Activated CD8-positive, alpha-beta memory T cell treated with anti-CD3 and anti-CD28 coated beads, Interleukin-2, amount 50 U/mL, for 4 hours (primary cell): ENCODE data around the gene SLAMF9.

Experiments used
- DNase-seq: peaks from one replicate; pipeline ENCODE4 v3.0.0-alpha.2; 2020

Gene SLAMF9

DNA sequence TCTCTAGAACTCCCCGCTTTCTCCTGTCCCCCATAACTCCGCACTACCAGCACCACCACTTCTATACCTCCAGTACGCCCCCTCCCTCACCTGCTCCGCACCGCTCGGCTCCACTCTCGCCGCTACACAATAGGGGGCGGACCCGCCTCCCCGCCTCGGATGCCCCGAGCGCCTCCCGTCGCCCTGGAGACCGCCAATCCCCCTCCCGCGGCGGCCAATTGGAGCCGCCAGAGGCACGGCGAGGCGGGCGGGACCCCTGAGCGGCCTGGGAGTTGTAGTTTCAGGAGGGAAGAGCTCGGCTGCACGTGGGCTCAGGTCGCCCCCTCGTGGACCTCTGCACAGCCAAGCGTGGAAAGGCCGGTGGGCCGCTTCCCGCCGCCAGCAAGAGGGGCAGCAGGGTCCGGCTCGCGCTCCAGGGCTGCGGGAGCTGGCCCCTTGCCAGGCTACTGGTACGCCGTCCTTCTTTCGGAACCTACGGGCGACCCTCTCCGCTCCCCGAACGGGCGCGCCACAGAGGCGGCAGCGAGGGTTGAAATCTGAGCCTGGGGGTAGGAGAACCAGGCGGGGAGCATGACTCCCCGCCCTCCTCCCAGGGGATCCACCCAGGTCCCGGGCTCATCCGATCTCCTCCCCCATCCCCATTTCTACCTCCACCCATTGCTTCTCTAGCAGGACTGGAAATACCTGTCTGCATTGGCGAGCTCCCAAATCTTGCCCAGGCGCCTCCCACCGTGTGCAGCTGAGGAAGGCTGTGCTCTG is 8.4 kb downstream of the SLAMF9 start, which contains the start of gene IGSF9:
Gene IGSF9 (minus strand): TSS at position 131 of the 759 bp plus-strand sequence. CDS start 2,159 bp downstream, outside the sequence.
- DNase-seq: peak; percentile 91

GRCh38 chr1:159944623-159945455 is 9.2 kb downstream of the SLAMF9 start:
- no peak for DNase-seq

GRCh38 chr1:159943908-159944622 is 10.0 kb downstream of the SLAMF9 start:
- DNase-seq: no peak

DNA sequence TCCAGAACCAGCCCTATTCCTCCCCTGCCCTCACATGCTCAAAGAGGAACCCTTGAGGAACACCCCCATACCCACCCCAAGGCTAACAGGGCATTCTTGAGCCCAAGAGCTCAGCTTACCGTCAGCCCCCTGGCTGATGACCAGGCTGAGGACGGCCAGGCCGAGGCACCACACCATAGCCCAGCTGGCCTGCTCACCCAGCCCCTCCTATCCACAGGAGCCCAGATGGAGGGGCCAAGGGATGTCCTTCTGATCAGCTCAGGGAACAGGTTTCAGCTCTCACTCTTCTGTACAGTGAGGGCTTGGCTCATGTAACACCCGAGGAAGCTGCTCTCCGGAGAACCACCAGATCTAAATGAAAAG is 10.8 kb downstream of the SLAMF9 start:
- no peak for DNase-seq

- DNase-seq: no peak
Measured at GRCh38 chr1:159942632-159943277, 11.3 kb downstream of the SLAMF9 start.

DNA sequence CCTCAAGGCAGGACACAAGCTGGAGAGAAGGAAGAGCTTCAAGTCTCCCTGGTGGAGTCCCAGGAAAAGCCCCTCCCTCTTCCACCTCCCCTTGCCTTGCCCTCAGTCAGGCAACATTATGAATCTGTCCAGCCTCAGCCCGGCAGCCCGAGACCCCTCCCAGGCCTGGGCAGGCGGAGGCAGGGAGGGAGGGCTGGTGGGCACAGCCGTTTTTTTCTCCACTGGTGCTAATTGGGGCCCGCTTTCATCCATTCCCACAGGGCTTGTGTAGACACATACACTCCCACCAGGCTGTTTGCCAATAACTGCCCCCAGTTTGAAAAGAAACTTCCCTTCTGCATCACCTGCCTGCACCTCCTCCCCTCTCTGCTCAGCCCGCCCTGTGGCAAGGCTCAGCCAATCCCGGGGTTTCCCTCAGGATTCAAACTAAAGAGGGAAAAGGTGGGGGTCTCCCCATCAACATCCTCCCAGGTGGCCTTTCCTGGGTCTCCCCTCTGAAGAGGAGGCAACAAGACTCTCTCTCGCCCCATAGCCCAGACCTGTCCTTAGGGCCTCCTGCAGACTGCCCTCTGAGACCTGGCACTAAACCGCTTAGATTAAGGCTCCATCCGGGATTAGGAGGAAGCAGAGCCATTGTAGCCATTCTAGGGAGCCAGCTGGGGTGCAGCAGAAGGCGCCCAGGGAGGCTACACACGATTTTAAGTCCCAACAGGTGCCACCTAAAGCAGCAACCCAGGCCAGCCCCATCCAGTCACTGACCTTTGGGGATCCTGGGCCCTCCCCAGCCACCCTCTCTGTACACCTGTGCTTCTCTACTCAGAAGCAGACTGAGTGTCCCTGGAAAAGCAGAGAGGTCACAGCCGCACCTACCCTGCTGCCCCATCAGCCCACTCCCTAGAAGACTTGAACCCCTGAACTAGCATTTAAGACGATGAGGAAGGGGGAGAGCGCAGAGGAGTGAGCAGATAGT is 12.2 kb downstream of the SLAMF9 start:
- DNase-seq: no peak

DNA sequence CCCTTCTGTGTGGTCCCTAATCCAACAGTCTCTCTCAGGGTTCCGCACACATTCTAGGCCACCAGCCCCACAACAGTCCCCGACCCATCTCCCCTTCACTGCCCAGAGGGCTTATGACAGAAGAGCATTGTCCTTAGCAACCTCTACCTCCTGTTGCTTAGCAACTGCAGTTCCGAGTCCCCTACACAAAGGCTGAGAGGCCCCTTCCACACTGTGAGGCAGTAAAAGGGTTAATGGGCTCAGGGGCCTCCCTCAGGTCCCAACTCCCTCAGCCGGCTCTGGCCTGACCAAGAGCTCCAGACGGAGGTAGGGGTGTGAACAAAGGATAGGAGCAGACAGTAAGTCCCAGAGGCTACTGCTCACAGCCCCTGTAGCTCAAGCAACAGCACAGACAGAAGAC is 12.9 kb downstream of the SLAMF9 start:
- DNase-seq: no peak

- DNase-seq: no peak
Measured at GRCh38 chr1:159940006-159940620, 13.9 kb downstream of the SLAMF9 start.

DNA sequence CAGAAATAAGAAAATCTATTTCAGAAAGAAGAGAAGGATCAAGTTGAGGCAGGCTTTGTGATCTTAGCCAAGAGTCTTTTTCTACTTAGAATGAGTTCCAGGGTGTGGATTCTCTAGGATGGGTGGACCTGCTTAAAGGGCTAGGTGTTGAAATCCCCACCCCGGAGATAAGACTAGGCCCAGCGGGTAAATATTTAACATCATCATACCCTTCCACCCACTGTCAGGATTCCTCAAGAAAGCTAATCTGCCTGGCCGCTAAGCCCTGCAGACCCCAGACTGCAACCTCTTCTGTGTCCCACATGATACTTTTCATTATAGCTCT is 14.4 kb downstream of the SLAMF9 start:
- no peak for DNase-seq

- no peak for DNase-seq
Measured at GRCh38 chr1:159938905-159939677, 14.9 kb downstream of the SLAMF9 start.

DNA sequence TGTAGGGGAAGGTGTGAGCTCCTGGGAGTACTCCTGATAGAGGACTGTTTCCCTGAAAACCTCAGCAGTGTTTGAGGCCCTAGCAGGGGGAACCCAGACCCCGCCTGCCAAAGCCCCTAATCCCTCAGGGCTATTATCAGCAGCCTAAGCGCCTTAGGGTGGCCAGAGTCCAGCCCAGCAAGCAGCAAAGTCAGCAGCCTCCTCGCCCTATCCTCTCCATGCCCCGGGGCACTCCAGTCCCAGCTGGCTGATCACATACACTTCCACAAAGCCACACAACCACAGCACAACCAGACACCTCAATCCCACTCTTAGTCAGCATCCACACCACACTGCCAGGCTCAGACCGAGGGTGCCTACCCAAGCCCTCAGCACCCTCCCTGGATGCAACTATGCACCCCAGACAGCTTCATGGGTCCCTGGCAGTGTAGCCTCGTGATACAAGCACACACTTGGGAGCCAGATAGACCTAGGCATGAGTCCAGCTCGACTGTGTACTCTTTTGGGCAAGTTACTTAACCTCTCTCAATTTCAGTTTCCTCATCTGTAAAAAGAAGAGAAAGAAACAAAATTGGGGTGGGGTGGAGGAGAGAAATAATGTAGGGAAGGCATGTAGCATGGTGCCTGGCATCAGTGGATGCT is 15.7 kb downstream of the SLAMF9 start:
- no peak for DNase-seq

DNA sequence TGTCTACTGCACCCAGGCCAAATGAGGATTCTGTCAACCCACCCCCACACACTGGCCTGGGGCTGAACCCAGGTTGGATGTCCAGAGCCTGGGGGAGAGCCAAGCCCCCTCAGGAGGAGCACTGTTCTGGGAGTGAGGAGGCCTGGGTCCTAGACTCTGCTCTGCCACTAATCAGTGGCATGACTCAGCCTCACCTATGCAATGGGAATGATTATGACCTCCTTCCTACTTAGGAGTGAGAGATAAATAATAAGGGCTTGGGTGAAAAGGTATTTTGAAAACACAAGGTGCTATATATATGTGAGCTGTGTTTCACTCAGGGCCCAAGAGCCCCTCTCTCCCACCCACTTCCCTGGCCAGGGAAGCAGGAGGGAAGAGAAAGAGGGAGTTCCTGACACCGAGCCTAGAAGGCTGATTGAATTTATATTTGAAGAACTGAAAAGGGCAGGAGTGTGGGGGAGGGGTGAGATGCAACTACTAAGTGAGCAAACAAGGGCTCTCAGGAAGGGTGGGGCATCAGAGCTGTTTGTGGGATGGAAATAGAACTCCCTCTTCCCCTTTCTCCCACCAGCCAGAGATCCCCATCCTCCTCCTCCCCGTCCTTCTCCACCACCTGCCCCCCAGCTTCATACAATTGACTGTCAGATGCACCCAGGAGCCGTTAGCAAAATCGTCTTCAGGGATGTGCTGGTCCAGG is 16.8 kb downstream of the SLAMF9 start:
- no peak for DNase-seq

DNA sequence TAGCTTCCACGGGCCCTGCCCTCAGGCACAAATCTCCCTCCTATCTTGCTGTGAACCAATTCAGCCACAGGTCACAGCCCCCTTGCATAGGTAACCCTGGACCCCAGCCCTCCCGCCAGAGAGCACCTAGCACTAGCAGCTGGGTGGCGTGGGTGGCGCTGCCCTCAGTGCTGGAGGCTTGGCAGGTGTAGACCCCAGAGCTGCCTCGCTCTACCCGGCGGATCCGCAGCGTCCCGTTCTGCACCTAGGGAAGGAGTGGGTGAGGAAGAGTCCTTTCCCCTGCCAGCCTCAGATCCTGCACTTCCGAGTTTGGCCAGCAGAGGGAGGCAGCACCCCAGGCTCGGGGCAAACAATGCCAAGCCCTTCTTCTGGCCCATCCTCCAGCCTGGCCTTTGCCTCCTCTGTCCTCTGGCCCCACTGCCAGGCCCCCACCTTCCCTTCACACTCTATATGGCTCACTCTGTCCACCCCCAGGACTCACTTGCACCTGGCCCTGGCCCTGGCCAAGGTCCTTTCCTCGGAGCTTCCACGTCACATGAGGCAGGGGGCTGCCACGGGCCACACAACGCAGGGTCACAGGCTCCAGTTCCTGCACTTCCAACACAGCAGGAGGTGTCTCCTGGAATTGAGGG is 17.6 kb downstream of the SLAMF9 start:
- peak; percentile 86 for DNase-seq

- DNase-seq: no peak
Measured at GRCh38 chr1:159935719-159936272, 18.2 kb downstream of the SLAMF9 start.

GRCh38 chr1:159935305-159935704 is 18.7 kb downstream of the SLAMF9 start:
- no peak for DNase-seq

GRCh38 chr1:159934136-159935039 is 19.6 kb downstream of the SLAMF9 start:
- no peak for DNase-seq

- DNase-seq: no peak
Measured at GRCh38 chr1:159933347-159933746, 20.7 kb downstream of the SLAMF9 start.
